GM12874 (cell line): ENCODE measurements around the gene SSUH2.

Source experiments
- TF ChIP-seq, protein P1 (sequence below): IDR thresholded peaks from 2 replicates; pipeline ENCODE4 v1.5.1; 2011; ENCODE audit warnings: low read depth, mild to moderate bottlenecking, control low read depth, low read length, moderate library complexity; ENCODE audit not compliant: insufficient read depth

The SSUH2 gene, protein sequence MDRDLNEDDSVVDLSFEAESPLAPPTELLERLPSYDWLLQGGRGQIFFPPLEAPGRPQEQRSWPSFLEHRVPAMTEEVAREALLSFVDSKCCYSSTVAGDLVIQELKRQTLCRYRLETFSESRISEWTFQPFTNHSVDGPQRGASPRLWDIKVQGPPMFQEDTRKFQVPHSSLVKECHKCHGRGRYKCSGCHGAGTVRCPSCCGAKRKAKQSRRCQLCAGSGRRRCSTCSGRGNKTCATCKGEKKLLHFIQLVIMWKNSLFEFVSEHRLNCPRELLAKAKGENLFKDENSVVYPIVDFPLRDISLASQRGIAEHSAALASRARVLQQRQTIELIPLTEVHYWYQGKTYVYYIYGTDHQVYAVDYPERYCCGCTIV

GRCh38 chr3:8644748-8645390 lies at the start of gene SSUH2:
Gene SSUH2 (minus strand): TSS chr3:8644798. CDS start chr3:8644758, 40 bp downstream.
- TF ChIP-seq, protein P1, sequence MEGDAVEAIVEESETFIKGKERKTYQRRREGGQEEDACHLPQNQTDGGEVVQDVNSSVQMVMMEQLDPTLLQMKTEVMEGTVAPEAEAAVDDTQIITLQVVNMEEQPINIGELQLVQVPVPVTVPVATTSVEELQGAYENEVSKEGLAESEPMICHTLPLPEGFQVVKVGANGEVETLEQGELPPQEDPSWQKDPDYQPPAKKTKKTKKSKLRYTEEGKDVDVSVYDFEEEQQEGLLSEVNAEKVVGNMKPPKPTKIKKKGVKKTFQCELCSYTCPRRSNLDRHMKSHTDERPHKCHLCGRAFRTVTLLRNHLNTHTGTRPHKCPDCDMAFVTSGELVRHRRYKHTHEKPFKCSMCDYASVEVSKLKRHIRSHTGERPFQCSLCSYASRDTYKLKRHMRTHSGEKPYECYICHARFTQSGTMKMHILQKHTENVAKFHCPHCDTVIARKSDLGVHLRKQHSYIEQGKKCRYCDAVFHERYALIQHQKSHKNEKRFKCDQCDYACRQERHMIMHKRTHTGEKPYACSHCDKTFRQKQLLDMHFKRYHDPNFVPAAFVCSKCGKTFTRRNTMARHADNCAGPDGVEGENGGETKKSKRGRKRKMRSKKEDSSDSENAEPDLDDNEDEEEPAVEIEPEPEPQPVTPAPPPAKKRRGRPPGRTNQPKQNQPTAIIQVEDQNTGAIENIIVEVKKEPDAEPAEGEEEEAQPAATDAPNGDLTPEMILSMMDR, result no peak

DNA sequence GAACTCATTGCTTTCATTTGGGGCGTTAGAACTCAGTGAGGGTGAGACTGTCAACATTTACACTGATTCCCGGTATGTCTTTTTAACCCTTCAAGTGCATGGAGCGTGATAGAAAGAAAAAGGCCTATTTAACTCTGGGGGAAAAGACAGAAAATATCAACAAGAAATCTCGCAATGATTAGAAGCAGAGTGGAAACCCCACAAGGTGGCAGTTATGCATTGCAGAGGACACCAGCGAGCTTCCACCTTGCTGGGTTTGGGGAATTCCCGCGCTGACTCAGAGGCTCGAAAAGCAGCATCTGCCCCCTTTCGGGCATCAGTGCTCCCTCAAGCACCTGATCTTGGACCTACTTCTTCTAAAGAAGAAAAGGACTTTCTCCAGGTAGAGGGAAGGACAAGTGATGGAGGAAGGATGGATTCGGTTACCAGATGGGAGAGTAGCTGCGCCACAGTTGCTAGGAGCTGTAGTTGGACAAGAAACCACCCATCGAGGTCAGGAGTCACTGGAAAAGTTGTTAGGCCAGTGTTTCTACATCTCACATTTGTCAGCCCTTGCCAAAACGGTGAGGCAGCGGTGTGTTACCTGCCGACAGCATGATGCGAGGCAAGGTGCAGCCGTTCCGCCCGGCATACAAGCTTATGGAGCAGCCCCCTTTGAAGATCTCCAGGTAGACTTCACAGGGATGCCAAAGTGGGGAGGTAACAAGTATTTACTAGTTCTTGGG lies 38.4 kb upstream of the SSUH2 start:
- TF ChIP-seq, protein P1, result 0 out of 2 replicates have a peak, but pooled peaks have one; percentile 20

DNA sequence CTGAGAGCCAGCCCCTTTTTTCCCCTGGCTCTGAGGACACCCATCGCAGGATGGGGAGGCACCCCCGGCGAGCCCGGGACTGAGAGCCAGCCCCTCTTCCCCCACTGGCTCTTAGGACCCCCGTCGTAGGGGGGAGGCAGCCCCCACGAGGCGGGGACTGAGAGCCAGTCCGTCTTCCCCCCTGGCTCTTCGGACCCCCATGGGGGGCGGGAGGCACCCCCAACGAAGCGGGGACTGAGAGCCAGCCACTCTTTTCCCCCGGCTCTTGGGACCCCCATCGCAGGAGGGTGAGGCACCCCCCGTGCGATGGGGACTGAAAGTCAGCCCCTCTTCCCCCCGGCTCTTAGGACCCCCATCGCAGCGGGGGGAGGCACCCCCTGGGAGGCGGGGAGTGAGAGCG lies 36.8 kb upstream of the SSUH2 start:
- TF ChIP-seq, protein P1, result no peak

- TF ChIP-seq, protein P1, result no peak
Measured at GRCh38 chr3:8678751-8679150, 34.2 kb upstream of the SSUH2 start.

GRCh38 chr3:8673083-8673737 lies 28.6 kb upstream of the SSUH2 start:
- TF ChIP-seq, protein P1, result no peak

- TF ChIP-seq, protein P1, result no peak
Measured at GRCh38 chr3:8669019-8669418, 24.4 kb upstream of the SSUH2 start.

- TF ChIP-seq, protein P1, result no peak
Measured at GRCh38 chr3:8668216-8668615, 23.6 kb upstream of the SSUH2 start.
